Cardiac muscle cell (in vitro differentiated cells and primary cell): ENCODE measurements around the gene VPS13A. TPM values are rescaled to one million over a fixed set of nuclear protein-coding genes. Genes with fewer than 3 reads are reported as not detected.

Experiments
- DNase-seq, 2 donors: peaks; one replicate each; pipeline versions ENCODE4 v3.0.0 to v3.0.0-alpha.2; 2010 to 2017; ENCODE audit warnings: low read depth in 1 of 2, low spot score in 1 of 2
- H3K27ac ChIP-seq: fragments of 200-600 bp; sonication (generic); 2 replicates; pipeline ENCODE4 v1.5.1; 2016
- H3K27me3 ChIP-seq: fragments of 200-600 bp; sonication (generic); 2 replicates; pipeline ENCODE4 v1.6.0; 2016; ENCODE audit warnings: control low read depth
- H3K36me3 ChIP-seq: fragments of 200-600 bp; sonication (generic); 2 replicates; pipeline ENCODE4 v1.5.1; 2016; ENCODE audit warnings: control low read depth
- H3K4me1 ChIP-seq: fragments of 200-600 bp; sonication (generic); 2 replicates; pipeline ENCODE4 v1.8.1; 2017; ENCODE audit warnings: low read depth, mild to moderate bottlenecking, mixed run types
- H3K4me3 ChIP-seq: fragments of 200-600 bp; sonication (generic); 2 replicates; pipeline ENCODE4 v1.5.1; 2016; ENCODE audit warnings: mild to moderate bottlenecking
- H3K9me3 ChIP-seq: fragments of 200-600 bp; sonication (generic); 2 replicates; pipeline ENCODE4 v1.5.1; 2017; ENCODE audit warnings: low read depth, mild to moderate bottlenecking, control low read depth
- CTCF ChIP-seq: IDR thresholded peaks from 2 replicates; pipeline ENCODE4 v1.5.1; 2012; ENCODE audit warnings: low read depth, mild to moderate bottlenecking, low read length
- polyA plus RNA-seq: library from polyadenylated mRNA; unstranded; fragments of >200 nt; fragmentation: Nextera tagmentation; extraction: Ambion mirVana; gene quantifications from 2 replicates; pipeline ENCODE4 v1.2.1, GENCODE V29; 2016
- total RNA-seq: library from RNA; depleted of rRNA; stranded (reverse); fragments of >200 nt; gene quantifications from 2 replicates; pipeline ENCODE4 v1.2.3, GENCODE V29; 2016

VPS13A gene
- total and polyA plus RNA-seq, 2 experiments from 2014 or later, result 10.7 to 32.3 TPM

GRCh38 chr9:77421506-77422265 lies 244.4 kb downstream of the VPS13A start:
- no peaks in the 10 kb centered on the region for H3K27me3 ChIP-seq
- H3K9me3 ChIP-seq, result no peaks in the 10 kb centered on the region
- DNase-seq, result no peak
- H3K4me1 ChIP-seq, result no peaks in the 10 kb centered on the region
- TF ChIP-seq CTCF, result no peak
- H3K27ac ChIP-seq, result no peak overlapping the region
- no peak overlapping the region for H3K4me3 ChIP-seq
- H3K36me3 ChIP-seq, result no peaks in the 10 kb centered on the region

GRCh38 chr9:77422969-77423368 lies 245.6 kb downstream of the VPS13A start:
- no peaks in the 10 kb centered on the region for H3K9me3 ChIP-seq
- no peak for TF ChIP-seq CTCF
- no peak overlapping the region for H3K4me3 ChIP-seq
- H3K4me1 ChIP-seq, result no peaks in the 10 kb centered on the region
- no peaks in the 10 kb centered on the region for H3K36me3 ChIP-seq
- no peaks in the 10 kb centered on the region for H3K27me3 ChIP-seq
- DNase-seq, result no peak
- no peak overlapping the region for H3K27ac ChIP-seq

- no peaks in the 10 kb centered on the region for H3K4me1 ChIP-seq
- H3K4me3 ChIP-seq, result no peak overlapping the region
Measured at GRCh38 chr9:77423841-77424240, 246.5 kb downstream of the VPS13A start.

GRCh38 chr9:77424993-77425392 lies 247.7 kb downstream of the VPS13A start:
- H3K27ac ChIP-seq, result no peak overlapping the region
- TF ChIP-seq CTCF, result no peak
- no peaks in the 10 kb centered on the region for H3K36me3 ChIP-seq
- H3K4me3 ChIP-seq, result no peak overlapping the region
- no peaks in the 10 kb centered on the region for H3K4me1 ChIP-seq
- H3K9me3 ChIP-seq, result no peaks in the 10 kb centered on the region
- no peaks in the 10 kb centered on the region for H3K27me3 ChIP-seq
- no peak for DNase-seq

More at GRCh38 chr9:77423841-77424240, 246.5 kb downstream of the VPS13A start:
- DNase-seq, result no peak
- H3K9me3 ChIP-seq, result no peaks in the 10 kb centered on the region
- H3K27me3 ChIP-seq, result no peaks in the 10 kb centered on the region
- H3K27ac ChIP-seq, result no peak overlapping the region
- no peaks in the 10 kb centered on the region for H3K36me3 ChIP-seq
- no peak for TF ChIP-seq CTCF

GRCh38 chr9:77426712-77427111 lies 249.4 kb downstream of the VPS13A start:
- no peaks in the 10 kb centered on the region for H3K9me3 ChIP-seq
- no peak for DNase-seq
- no peak overlapping the region for H3K27ac ChIP-seq
- no peak overlapping the region for H3K4me3 ChIP-seq
- H3K4me1 ChIP-seq, result no peaks in the 10 kb centered on the region
- TF ChIP-seq CTCF, result no peak
- no peaks in the 10 kb centered on the region for H3K27me3 ChIP-seq
- no peaks in the 10 kb centered on the region for H3K36me3 ChIP-seq
